A549 (cell line): ENCODE data around the gene CES1.

ENCODE experiments used
- BHLHE40 ChIP-seq: IDR thresholded peaks from 2 replicates; pipeline ENCODE4 v1.6.1; 2012; ENCODE audit warnings: low read depth, low read length, inconsistent platforms
- CEBPB ChIP-seq, 2 experiments: fragments of >200 bp in 1 of 2; sonication (Bioruptor Twin) in 1 of 2; formaldehyde crosslinking in 1 of 2; IDR thresholded peaks; 2 replicates each; pipeline ENCODE4 v1.6.1; 2012 to 2016
- EHMT2 ChIP-seq: fragments of 200-600 bp; sonication (generic); IDR thresholded peaks from 2 replicates; pipeline ENCODE4 v1.6.1; 2016; ENCODE audit warnings: antibody characterized with exemption, low read depth, mild to moderate bottlenecking, moderate library complexity
- ELK1 ChIP-seq: fragments of 150-350 bp; IDR thresholded peaks from 2 replicates; pipeline ENCODE4 v1.6.1; 2014; ENCODE audit warnings: low read depth, mild to moderate bottlenecking, low read length
- MAX ChIP-seq: IDR thresholded peaks from 2 replicates; pipeline ENCODE4 v1.6.1; 2012
- MAZ ChIP-seq: fragments of 150-350 bp; IDR thresholded peaks from 2 replicates; pipeline ENCODE4 v1.6.1; 2014; ENCODE audit warnings: antibody characterized with exemption, low read depth, low read length, borderline replicate concordance
- POLR2A ChIP-seq: IDR thresholded peaks from 2 replicates; pipeline ENCODE4 v1.6.1; 2012; ENCODE audit warnings: mild to moderate bottlenecking, low read length
- RAD21 ChIP-seq, 2 experiments: fragments of >200 bp in 1 of 2; sonication (Bioruptor Twin) in 1 of 2; formaldehyde crosslinking in 1 of 2; IDR thresholded peaks in 1 of 2; conservative IDR thresholded peaks in 1 of 2; 2 replicates in 1 of 2; 3 replicates in 1 of 2; pipeline ENCODE4 v1.6.1; 2012 to 2018; ENCODE audit warnings: inconsistent platforms in 1 of 2
- ZNF302 ChIP-seq: fragments of 250-450 bp; sonication (Bioruptor Pico); IDR thresholded peaks from 2 replicates; pipeline ENCODE4 v1.9.0; 2021; ENCODE audit warnings: inconsistent platforms, mild to moderate bottlenecking, moderate library complexity

GRCh38 chr16:55821210-55821609, 11.7 kb downstream of the CES1 start:
- TF ChIP-seq BHLHE40: no peak
- no peak for TF ChIP-seq ZNF302 (CRISPR knock-in tag)
- no peak for TF ChIP-seq CEBPB (IDR thresholded peaks at IDR 0.05)
- TF ChIP-seq ELK1: no peak
- no peak for TF ChIP-seq POLR2A
- no peak for TF ChIP-seq MAZ
- TF ChIP-seq MAX: no peak
- TF ChIP-seq RAD21 (conservative IDR thresholded peaks at IDR 0.05 in 1 of 2, IDR thresholded peaks at IDR 0.05 in 1 of 2): no peak
- no peak for TF ChIP-seq EHMT2
